KMS-11 (cell line): Measurements from ENCODE around the gene ERAL1.
"Not testable (repeated sequence)": the region's sequence is repeated elsewhere in the genome, so short reads cannot be mapped to it uniquely, and the experiment has no call there.

Experiments
- H2AFZ ChIP-seq: fragments of 200-600 bp; sonication (generic); 2 replicates; pipeline ENCODE4 v1.6.1; 2016; ENCODE audit warnings: antibody characterized with exemption, mixed run types, low read depth
- H3K27ac ChIP-seq: fragments of 200-600 bp; sonication (generic); 2 replicates; pipeline ENCODE4 v1.6.1; 2016; ENCODE audit warnings: mild to moderate bottlenecking, mixed run types
- H3K27me3 ChIP-seq: fragments of 200-600 bp; sonication (generic); 2 replicates; pipeline ENCODE4 v1.6.1; 2017; ENCODE audit warnings: mild to moderate bottlenecking, low read depth, mixed run types, moderate library complexity; ENCODE audit not compliant: insufficient read depth
- H3K36me3 ChIP-seq: fragments of 200-600 bp; sonication (generic); 2 replicates; pipeline ENCODE4 v1.6.1; 2017; ENCODE audit warnings: mild to moderate bottlenecking, mixed run types; ENCODE audit not compliant: insufficient read depth
- H3K4me1 ChIP-seq: fragments of 200-600 bp; sonication (generic); 2 replicates; pipeline ENCODE4 v1.6.1; 2016; ENCODE audit warnings: mild to moderate bottlenecking, low read depth, mixed run types; ENCODE audit not compliant: poor library complexity, severe bottlenecking
- H3K4me2 ChIP-seq: fragments of 200-600 bp; sonication (generic); 2 replicates; pipeline ENCODE4 v1.7.0; 2016; ENCODE audit warnings: mild to moderate bottlenecking, mixed run types
- H3K4me3 ChIP-seq: fragments of 200-600 bp; sonication (generic); IDR thresholded peaks from 2 replicates; pipeline ENCODE4 v1.6.1; 2017; ENCODE audit warnings: low read depth, low read length, mixed read lengths; ENCODE audit not compliant: insufficient read depth
- H3K79me2 ChIP-seq: fragments of 200-600 bp; sonication (generic); 2 replicates; pipeline ENCODE4 v1.6.1; 2016; ENCODE audit warnings: low read depth, mixed run types; ENCODE audit not compliant: insufficient read depth
- H3K9ac ChIP-seq: fragments of 200-600 bp; sonication (generic); 2 replicates; pipeline ENCODE4 v1.6.1; 2016; ENCODE audit warnings: mild to moderate bottlenecking, mixed run types
- H4K20me1 ChIP-seq: fragments of 200-600 bp; sonication (generic); 2 replicates; pipeline ENCODE4 v1.6.1; 2016; ENCODE audit warnings: mild to moderate bottlenecking, mixed run types; ENCODE audit not compliant: insufficient read depth
- TF ChIP-seq, protein P1 (sequence below): fragments of 200-600 bp; sonication (generic); conservative IDR thresholded peaks from 2 replicates; pipeline ENCODE4 v1.6.1; 2017; ENCODE audit warnings: low read depth, mild to moderate bottlenecking, antibody characterized with exemption, low read length, moderate library complexity, mixed read lengths

Gene ERAL1

DNA sequence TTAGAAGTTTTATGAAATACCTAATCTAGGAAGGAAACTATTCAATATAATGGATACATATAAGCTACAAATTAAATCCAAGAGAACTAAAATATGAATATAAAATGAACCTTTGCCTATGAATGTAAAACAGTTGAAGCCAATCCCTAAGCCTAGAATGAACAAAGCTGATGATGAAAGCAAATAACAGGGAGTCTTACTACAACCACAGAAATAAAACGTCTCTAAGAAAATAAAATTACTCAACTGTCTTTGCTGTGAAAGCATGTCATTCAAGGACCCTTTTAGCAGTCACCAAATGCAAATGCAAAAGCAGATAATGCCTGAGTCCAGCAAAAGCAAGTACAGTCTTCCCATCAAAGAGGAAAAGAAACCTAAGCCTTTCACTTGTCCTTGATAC, 35.2 kb upstream of the ERAL1 start:
- no peak overlapping the region for H3K27ac ChIP-seq
- H3K27me3 ChIP-seq = no peaks in the 10 kb centered on the region
- H2AFZ ChIP-seq = no peak overlapping the region
- H3K9ac ChIP-seq = no peak overlapping the region
- peaks cover 4% of the 10 kb centered on the region; the same call in 1 of the 2 replicates for H4K20me1 ChIP-seq
- peaks cover 15% of the 10 kb centered on the region; the same call in 1 of the 2 replicates for H3K79me2 ChIP-seq
- H3K4me2 ChIP-seq = no peak overlapping the region
- no peaks in the 10 kb centered on the region for H3K36me3 ChIP-seq
- TF ChIP-seq, protein P1, sequence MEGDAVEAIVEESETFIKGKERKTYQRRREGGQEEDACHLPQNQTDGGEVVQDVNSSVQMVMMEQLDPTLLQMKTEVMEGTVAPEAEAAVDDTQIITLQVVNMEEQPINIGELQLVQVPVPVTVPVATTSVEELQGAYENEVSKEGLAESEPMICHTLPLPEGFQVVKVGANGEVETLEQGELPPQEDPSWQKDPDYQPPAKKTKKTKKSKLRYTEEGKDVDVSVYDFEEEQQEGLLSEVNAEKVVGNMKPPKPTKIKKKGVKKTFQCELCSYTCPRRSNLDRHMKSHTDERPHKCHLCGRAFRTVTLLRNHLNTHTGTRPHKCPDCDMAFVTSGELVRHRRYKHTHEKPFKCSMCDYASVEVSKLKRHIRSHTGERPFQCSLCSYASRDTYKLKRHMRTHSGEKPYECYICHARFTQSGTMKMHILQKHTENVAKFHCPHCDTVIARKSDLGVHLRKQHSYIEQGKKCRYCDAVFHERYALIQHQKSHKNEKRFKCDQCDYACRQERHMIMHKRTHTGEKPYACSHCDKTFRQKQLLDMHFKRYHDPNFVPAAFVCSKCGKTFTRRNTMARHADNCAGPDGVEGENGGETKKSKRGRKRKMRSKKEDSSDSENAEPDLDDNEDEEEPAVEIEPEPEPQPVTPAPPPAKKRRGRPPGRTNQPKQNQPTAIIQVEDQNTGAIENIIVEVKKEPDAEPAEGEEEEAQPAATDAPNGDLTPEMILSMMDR = no peak
- H3K4me3 ChIP-seq = no peak overlapping the region
- H3K4me1 ChIP-seq = no peaks in the 10 kb centered on the region

DNA sequence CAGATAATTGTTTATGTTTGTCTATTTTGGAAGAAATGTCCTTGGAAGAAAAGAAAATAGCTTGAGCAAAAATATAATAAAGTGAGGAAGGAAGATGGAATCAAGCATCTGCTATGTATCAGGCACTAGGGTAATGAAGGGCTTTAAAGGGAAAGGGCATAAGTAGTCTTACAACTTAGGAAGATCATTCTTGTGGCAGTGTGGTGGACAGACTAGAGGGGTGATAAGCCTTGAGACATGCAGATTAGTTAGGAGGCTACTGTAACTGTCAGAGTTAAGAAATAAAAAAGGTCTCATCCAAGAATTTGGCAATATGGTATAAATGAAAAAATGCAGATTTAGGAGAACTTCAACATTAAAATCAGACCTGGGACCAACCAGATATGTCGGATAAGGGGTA, 27.1 kb upstream of the ERAL1 start:
- Histone ChIP-seq H3K79me2 (peaks cover 5% of the 10 kb centered on the region; the same call in 1 of the 2 replicates), H4K20me1 (no peaks in the 10 kb centered on the region), H3K4me2 (no peak overlapping the region), H3K27me3 (no peaks in the 10 kb centered on the region), H2AFZ (no peak overlapping the region), H3K36me3 (no peaks in the 10 kb centered on the region), H3K27ac (no peak overlapping the region), H3K9ac (no peak overlapping the region), H3K4me1 (no peaks in the 10 kb centered on the region), H3K4me3 (no peak overlapping the region)
- TF ChIP-seq, protein P1 = no peak

DNA sequence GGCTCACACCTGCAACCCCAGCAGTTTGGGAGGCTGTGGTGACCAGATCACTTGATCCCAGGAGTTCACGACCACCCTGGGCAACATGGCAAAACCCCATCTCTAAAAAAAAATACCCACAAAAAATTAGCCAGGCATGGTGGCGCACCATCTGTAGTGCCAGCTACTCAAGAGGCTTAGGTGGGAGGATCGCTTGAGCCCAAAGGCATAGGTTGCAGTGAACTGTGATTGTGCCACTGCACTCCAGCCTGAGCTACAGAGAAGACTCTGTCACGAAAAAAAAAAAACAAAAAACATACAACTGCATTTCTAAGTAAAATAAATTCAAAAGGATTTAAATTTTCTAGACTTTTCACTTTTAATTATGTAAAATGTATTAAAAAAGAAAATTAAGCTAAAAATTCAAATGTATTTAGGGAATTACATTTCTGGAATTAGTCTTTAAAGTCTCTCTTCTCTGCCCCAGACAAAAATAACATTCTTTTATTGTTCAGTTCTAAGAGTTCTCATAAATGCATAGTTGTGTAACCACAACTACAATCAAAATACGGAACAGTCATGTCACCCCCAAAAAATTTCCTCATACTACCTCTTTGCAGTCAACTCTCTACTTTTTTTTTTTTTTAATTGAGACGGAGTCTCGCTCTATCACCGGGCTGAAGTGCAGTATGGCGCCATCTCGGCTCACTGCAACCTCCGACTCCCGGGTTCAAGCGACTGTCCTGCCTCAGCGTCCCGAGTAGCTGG, 26.3 kb upstream of the ERAL1 start:
- TF ChIP-seq, protein P1 = no peak
- no peak overlapping the region for H3K9ac ChIP-seq
- H3K79me2 ChIP-seq = peaks cover 5% of the 10 kb centered on the region; the same call in 1 of the 2 replicates
- no peaks in the 10 kb centered on the region for H3K27me3 ChIP-seq
- no peaks in the 10 kb centered on the region for H4K20me1 ChIP-seq
- no peak overlapping the region for H3K27ac ChIP-seq
- H3K4me3 ChIP-seq = no peak overlapping the region
- no peaks in the 10 kb centered on the region for H3K36me3 ChIP-seq
- H2AFZ ChIP-seq = no peak overlapping the region
- H3K4me1 ChIP-seq = no peaks in the 10 kb centered on the region
- H3K4me2 ChIP-seq = no peak overlapping the region

DNA sequence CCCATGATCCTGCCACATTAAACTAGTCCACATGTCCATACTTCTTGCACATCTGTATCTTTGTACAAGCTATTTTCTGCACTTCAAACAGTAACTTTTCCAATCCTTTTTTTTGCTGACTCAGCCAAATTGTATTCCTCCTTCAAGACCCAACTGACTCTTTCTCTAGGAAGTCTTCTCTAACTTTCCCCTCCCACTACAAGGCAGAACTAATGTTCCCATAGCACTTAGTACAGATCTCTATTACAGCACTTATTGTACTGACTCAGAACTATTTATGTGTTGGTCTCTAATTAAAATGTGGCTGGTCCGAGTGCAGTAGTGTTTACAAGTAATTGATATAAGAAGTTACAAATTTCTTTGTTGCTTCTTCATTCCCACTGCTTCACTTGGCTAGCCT, 20.4 kb upstream of the ERAL1 start:
- Histone ChIP-seq H3K4me2 (no peak overlapping the region), H4K20me1 (no peaks in the 10 kb centered on the region), H2AFZ (no peak overlapping the region), H3K27me3 (no peaks in the 10 kb centered on the region), H3K36me3 (no peaks in the 10 kb centered on the region), H3K4me1 (no peaks in the 10 kb centered on the region), H3K79me2 (peaks cover 26% of the 10 kb centered on the region), H3K4me3 (no peak overlapping the region), H3K27ac (no peak overlapping the region), H3K9ac (no peak overlapping the region)
- TF ChIP-seq, protein P1 = no peak

DNA sequence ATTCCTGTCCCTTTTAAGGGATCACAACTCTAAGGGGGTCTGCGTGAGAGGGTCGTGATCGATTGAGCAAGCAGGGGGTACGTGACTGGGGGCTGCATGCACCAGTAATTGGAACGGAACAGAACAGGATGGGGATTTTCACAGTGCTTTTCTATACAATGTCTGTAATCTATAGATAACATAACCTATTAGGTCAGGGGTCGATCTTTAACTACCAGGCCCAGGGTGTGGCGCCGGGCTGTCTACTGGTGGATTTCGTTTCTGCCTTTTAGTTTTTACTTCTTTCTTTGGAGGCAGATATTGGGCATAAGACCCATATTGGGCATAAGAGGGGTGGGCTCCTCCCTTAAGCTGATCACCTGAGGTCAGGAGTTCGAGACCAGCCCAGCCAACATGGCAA, 18.3 kb upstream of the ERAL1 start:
- not testable (repeated sequence) for H3K9ac ChIP-seq, H3K27ac ChIP-seq, H3K36me3 ChIP-seq, H4K20me1 ChIP-seq, H3K27me3 ChIP-seq, H2AFZ ChIP-seq, H3K4me2 ChIP-seq, H3K4me3 ChIP-seq, H3K4me1 ChIP-seq
- H3K79me2 ChIP-seq = peaks cover 42% of the 10 kb centered on the region
